NCI-H2029 treated with DMSO at 0.1 percent for 48 hours (cell line): ENCODE data around the gene CFAP90.
A peak's percentile ranks its signal among the peaks of the same experiment; 100 is the strongest.

Experiments used
- DNase-seq: peaks from one replicate; lab custom pipeline; 2025; lab: John Stamatoyannopoulos, UW

Gene CFAP90

DNA sequence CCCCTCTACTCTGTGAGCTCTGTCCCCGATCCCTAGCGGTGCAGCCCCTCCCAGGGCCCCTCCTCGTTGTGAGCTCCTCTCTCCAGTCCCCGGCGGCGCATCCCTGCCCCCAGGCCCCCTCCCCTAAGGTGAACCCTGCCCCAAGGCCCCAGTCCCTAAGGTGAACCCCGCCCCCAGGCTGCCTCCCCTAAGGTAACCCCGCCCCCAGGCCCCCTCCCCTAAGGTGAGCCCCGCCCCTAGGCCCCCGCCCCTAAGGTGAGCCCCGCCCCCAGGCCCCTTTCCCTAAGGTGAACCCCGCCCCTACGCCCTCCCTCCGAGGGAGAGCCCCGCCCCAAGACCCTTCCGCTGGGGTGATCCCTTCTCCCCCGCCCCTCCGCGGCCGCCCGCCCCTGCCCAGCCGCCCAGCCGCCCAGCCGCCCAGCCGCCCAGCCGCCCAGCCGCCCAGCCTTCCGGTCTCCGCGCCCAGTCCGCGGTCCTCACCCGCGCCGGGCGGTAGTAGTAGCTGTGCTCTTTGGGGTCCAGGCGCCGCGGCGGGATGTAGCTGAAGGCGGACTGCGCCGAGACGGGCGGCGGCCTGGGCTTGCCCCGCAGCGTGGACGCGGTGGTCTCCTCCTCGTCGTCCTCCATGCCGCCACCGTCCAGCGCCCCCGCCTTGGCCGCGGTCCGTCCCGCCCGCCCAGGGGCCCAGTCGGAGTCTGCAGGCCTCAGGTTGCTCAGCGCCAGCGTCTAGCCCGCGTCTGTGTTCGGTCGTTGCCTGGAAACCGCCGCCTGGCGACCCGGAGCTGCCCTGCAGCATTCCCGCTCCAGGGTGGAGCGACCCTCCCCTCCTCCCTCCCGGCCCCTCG lies at the start of gene CFAP90:
CFAP90 (minus strand) TSS at position 739 of the 845 bp plus-strand sequence; CDS start at position 627, 112 bp downstream.
- no peak for DNase-seq

GRCh38 chr5:7897014-7897600 lies 46.2 kb upstream of the CFAP90 start:
- no peak for DNase-seq

DNA sequence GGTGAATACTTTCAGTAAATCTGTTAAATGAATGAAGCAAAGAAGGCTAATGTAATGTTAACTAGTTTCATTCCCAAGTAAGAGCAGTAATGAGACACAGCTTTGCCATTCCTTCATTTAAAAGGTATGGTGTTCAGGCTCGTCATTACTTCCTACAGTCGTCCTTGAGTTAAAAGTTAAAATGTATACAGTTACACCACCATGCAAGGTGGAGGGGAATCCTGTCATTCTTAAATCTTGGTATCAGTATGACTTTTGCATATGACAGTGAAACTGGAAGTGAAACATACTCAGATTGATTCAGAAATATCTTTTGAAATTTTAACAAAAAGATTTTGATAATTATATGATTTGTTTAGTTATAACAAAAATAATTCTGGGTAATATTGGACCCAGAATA lies 43.9 kb upstream of the CFAP90 start:
- DNase-seq = no peak

- DNase-seq = no peak
These were observed 43.5 kb upstream of the CFAP90 start for GRCh38 chr5:7894439-7894838.

DNA sequence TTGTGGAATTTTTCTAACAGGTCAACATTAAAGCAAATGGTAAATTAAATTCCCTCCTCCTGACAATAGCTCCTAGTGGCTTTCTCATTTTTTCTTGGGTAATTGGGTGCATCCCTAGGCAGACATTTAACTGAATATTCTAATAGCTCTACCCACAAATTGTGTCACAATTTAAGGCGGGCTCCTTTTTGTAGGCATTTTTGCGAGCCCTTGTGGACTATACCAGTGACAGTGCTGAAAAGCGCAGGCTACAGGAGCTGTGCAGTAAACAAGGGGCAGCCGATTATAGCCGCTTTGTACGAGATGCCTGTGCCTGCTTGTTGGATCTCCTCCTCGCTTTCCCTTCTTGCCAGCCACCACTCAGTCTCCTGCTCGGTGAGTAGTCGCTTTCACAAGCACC lies 38.0 kb upstream of the CFAP90 start:
- no peak for DNase-seq

GRCh38 chr5:7886849-7887475 lies 36.0 kb upstream of the CFAP90 start:
- peak; percentile 54 for DNase-seq

- no peak for DNase-seq
These were observed 33.7 kb upstream of the CFAP90 start for GRCh38 chr5:7884491-7885267.

DNA sequence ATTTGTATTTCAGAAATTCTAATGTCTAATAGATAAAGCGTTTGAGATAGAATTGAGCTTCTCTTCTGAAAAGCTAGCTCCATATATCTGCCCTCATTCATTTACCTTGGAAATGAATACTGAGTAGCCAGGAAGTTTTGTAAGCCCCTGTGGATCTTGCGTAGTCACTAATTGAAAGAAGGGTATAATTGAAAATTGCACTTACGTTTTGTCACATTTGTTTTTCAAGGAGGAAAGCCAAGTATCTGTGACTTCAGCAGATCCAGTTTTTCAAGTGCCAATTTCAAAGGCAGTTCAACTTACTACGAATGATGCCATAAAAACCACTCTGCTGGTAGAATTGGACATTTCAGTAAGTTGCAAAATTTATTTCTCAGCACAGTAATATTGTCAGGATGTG lies 32.0 kb upstream of the CFAP90 start:
- DNase-seq = no peak

DNA sequence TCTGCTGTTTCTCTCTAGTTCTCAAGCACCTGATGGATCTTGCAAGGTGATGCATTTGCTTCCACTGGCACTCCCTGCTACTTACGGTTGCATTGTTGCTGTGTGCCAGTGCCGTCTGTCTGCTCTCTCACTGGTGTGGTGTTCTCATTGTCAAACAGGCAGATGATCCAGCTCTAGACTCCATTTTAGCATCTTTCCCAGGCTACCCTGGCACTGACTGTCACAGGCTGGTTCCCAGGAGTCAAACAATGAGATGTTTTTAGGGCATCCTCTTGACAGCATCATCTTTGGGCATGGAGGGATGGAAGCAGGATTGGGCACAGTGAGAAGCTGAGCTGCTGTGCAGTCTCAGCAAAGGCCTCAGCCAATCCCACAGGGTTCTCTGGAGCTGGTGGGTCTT lies 30.9 kb upstream of the CFAP90 start:
- no peak for DNase-seq

DNA sequence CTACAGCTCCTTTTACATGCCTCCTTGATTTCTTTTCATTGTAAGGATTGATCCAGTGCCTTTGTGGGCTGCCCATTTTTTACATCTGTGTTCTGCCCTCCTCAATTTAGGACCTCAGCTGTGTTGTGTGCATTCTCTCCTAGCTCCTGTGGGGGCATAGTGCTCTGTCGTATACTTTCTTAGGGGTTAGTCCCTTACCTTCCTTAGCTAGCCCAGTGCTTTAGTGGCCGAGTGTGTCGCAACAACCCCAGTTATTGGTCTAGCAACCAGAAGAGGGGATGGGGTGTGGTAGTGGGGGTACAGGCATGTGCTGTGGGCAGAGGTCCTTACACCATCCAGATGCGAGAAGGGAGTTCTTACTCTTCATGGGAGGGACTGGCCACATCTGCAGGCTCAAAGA lies 30.2 kb upstream of the CFAP90 start:
- DNase-seq = no peak

DNA sequence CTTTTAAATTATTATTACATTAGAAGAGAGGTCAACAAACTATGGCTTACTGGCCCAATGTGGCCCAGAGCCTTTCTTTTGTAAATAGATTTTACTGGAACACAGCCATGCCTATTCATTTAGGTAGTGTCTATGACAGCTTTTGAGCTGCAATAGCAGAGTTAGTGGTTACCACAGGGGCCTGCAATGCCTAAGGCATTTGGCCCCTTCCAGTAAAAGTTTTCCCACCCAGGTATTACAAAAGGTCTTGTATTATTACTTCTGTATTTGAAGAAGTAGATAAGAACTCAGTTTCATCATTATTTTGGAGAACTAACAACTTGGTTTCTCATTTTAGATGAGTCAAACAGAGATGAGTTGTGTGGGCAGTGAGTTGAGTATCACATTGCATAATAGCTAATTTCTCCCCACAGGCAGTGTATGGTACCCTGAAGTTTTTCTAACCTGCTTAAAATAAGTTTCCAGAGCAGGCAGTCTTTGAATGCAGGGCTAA lies 27.5 kb upstream of the CFAP90 start:
- DNase-seq = peak; percentile 20

DNA sequence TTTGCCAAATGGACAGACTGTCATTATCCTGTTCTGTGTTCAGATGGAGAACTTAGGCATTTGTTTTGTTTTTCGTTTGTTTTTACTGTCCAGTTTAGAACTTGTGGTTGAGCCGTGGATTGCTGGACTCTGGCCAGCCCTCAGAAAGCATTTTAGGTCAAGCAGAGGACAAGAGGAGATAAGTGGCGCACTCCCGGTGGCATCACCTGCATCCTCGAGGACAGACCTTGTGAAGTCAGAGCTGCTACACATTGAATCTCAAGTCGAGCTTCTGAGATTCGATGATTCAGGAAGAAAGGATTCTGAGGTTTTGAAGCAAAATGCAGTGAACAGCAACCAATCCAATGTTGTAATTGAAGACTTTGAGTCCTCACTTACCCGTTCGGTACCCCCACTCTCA lies 26.9 kb upstream of the CFAP90 start:
- peak; percentile 32 for DNase-seq

GRCh38 chr5:7876867-7877266 lies 25.9 kb upstream of the CFAP90 start:
- no peak for DNase-seq

DNA sequence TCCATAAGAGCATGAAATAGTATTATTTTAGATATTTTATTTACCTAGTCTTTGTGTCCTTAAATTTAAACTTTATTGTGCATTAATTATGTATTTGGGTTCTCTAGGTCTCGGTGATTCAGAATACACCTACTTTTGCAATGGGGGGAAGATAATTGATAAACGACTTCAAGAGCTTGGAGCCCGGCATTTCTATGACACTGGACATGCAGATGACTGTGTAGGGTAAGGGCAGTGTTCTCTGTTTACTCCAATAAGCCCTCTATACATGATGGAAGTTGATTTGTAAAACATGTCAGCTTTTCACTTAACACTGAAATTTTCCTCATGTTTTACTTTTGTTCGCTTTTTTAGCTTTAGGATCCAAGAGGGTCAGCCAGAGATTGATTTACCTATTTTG lies 24.2 kb upstream of the CFAP90 start:
- no peak for DNase-seq

DNA sequence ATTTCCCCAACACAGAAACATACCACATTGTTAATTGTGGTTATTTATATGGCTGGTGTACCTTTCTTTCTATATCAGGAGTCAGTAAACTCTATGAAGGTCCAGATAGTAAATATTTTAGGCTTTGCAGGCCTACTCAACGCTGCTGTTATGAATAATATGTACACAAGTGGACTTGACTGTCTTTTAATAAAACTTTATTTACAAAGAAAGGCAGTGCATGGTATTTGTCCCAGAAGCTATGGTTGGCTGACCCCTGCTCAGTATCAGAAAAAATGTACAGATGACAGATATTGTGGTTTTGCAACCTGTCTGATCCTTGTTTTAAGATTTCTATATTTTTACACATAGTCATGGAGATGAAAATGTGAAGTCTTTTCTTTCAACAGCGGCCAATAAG lies 23.7 kb upstream of the CFAP90 start:
- no peak for DNase-seq

GRCh38 chr5:7873216-7873615 lies 22.3 kb upstream of the CFAP90 start:
- no peak for DNase-seq

DNA sequence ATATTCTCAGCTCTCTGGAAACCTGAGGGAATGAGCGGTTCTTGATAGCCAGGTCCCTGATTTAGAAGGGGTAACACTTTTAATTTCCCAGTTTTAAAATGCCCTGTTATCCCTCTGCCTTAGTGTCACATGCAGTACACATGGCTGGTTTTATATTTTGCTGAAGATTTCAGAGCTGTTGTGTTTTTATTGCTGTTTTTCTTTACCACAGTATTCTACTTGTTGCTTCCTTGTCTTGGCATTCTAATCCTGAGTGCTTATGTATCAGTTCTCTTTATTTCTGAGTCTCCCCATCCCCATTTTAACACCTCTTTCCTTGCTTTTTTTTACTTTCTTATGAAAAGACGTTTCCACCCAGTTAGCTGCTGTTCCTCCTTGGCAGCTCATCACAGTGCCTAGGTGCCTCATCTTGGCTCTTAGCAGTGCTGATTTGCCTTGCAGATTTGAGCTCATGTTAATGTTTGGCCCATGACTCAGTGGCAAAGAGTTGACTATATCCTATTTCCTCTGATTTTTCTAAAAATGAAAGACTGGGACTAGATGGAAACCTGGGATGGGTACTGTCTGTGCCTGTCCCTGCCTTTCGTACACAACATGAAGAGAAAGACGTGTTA lies 21.7 kb upstream of the CFAP90 start:
- DNase-seq = no peak

GRCh38 chr5:7871653-7872052 lies 20.7 kb upstream of the CFAP90 start:
- DNase-seq = no peak

DNA sequence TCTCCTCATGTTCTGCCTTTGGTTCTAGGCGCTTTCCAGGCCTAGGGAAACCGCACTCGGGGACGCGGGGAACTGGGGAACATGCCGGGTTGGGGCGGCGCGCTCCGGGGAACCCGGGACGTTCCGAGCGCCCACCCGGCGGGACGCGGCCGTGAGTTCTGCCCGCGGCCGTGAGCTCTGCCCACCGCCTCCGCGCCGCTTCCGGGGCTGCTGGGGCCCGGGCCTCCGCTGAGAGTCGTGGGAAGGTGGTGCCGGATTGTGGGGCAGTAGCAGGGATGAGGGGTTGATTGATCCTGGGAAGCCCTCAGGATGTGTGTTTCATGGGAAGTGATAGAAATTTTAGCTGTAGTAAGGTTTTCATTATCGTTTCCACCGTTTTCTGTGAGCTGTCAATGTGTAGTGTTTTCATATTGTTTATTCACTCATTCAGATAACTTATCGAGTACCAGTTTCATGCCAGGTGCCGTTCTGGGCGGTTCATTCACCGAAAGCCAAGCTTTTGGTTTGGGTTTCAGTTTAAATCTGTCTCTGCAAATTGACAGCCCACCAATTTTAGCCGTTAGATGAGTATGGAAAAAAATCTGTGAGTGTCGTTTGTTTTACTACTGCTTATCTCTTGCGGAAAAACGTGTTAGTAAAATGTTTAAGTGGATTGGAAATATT lies 18.7 kb upstream of the CFAP90 start:
- DNase-seq = no peak

DNA sequence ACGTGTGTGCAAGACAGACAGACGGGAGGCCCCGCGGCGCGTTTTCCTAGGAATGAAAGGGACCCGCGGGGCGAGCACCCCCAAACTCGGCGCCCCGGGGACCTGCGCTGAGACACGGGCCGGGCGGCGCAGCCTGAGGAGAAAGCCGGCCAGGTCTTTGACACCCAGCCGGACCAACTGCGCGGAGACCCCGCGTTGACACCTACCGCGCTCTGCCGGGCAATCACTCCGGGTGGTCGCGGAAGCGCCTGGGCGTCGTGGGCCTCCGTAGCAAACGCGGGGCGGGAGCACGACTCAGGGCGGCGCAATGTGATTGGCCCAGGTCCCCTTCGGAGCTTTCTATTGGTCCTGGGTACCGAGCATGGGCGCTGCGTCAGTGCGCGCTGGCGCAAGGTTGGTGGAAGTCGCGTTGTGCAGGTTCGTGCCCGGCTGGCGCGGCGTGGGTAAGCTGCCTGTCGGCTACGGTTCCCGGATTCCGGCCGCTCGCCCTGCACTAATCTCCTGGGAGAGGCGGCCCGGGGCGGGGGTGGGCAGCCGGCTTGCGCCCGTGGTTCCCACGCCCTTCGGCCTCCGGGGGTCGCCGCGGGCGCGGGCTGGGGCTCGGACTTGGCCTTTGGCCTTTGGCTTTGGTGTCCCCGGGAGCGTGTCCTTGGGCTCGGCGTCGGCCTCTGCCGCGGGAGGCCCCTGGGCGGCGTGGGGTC lies 18.0 kb upstream of the CFAP90 start, which contains the start of the genes FASTKD3 and MTRR:
FASTKD3 (minus strand) TSS at position 259 of the 701 bp plus-strand sequence. CDS start 948 bp downstream, outside the sequence.
MTRR (plus strand) TSS at position 376 of the 701 bp plus-strand sequence. CDS start 1,647 bp downstream, outside the sequence.
- peak; percentile 66 for DNase-seq
